ENCODE results near the gene RAD51B.

RAD51B gene

DNA sequence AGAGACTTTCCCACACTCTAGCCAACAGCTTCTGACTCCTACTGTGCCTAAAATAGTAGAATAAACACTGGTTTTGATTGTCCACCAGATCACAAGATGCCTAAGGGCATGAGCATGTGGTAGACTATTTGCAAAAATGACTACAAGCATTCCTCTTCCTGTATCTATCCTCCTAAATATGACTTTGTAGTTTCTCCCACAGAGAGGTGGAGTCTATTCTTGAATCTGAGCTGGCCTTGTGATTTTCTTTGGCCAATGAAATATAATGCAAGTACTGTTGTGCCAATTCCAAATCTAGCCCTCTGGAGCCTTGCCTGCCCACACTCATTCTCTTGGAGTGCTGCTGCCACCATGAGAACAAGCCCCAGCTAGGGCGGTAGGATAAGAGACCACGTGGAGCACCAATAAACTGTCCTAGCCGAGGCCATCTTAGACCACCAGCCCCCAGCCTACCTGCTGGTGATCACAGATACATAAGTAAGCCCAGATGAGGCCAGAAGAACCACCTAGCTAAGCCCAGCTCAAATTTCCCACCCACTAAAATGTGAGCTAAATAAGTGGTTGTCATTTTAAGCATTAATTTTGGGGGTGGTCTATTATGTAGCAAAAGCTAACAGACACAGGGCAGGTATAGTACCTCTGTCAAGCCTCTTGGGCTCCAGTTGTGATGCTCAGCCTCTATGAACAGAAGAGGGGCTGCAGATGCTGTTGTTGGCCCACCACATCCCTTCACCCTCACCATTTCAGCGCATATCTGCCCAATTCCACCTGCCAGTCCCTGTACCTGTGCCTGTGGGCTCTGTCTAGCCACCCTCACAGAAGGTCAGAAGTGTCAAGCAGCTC lies 955.4 kb downstream of the RAD51B start:
- no peak for DNase-seq (ENCODE audit: low read depth, low spot score)
- H3K4me3 ChIP-seq (ENCODE audit: low read length) = no peak overlapping the region

GRCh38 chr14:68775614-68776126 lies 956.1 kb downstream of the RAD51B start:
- no peak overlapping the region for H3K4me3 ChIP-seq (ENCODE audit: low read length)
- DNase-seq (ENCODE audit: low read depth, low spot score) = no peak

DNA sequence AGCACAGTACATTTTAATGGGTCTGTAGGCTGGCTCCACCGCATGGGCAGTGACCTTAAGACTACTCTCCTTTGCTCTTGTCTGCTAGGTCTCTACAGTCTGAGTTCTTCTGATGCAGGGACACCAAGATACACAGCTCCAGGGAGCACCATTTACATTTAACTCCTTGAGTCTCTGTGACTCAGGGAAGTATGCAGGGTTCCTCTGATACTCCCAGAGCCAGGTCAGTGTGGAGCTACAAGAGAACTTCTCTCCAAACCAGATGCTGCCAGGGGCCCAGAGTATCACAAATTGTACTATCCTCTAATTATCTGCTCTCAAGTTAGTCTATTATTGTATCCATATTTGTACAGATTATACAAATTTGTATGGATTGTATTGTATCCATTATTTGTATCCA lies 958.1 kb downstream of the RAD51B start:
- no peak for DNase-seq (ENCODE audit: low read depth, low spot score)
- H3K4me3 ChIP-seq (ENCODE audit: low read length) = no peak overlapping the region

Data from Jurkat, Clone E6-1 (cell line).